ENCODE measurements around the gene NAA35.

DNA sequence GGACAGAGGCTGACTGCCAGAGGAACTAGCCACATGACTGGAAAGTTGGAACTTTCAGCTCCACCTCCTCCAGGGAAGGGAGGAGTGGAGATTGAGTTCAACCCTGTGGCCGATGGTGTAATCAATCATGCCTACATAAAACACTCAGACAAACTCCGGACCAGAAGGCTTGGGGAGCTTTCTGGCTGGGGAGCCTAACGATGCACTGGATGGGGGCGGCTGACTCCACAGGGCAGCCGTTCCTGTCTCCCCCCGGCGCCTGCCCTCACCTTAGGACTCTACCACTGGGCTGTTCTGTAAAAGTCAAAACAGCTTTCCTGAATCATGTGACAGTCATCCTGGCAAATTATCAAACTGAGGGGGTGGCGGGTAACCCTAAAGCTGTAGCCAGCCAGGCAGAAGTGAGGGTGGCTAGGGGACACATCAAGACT is 100.4 kb downstream of the NAA35 start:
- TF ChIP-seq, protein P1, sequence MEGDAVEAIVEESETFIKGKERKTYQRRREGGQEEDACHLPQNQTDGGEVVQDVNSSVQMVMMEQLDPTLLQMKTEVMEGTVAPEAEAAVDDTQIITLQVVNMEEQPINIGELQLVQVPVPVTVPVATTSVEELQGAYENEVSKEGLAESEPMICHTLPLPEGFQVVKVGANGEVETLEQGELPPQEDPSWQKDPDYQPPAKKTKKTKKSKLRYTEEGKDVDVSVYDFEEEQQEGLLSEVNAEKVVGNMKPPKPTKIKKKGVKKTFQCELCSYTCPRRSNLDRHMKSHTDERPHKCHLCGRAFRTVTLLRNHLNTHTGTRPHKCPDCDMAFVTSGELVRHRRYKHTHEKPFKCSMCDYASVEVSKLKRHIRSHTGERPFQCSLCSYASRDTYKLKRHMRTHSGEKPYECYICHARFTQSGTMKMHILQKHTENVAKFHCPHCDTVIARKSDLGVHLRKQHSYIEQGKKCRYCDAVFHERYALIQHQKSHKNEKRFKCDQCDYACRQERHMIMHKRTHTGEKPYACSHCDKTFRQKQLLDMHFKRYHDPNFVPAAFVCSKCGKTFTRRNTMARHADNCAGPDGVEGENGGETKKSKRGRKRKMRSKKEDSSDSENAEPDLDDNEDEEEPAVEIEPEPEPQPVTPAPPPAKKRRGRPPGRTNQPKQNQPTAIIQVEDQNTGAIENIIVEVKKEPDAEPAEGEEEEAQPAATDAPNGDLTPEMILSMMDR (IDR thresholded peaks at IDR 0.05) = no peak
- no peak for TF ChIP-seq POLR2A (IDR thresholded peaks at IDR 0.05)
